K562 (cell line): ENCODE data around the gene HOXD1.

Experiments used
- KAT7 ChIP-seq: sonication (generic); formaldehyde crosslinking; IDR thresholded peaks from 2 replicates; pipeline ENCODE4 v1.8.0; 2022; ENCODE audit warnings: missing genetic modification reagents, mild to moderate bottlenecking, borderline replicate concordance
- NR1H2 ChIP-seq: sonication (generic); formaldehyde crosslinking; IDR thresholded peaks from 2 replicates; pipeline ENCODE4 v1.4.0; 2020; ENCODE audit warnings: mild to moderate bottlenecking, missing genetic modification reagents
- TAF1 ChIP-seq: IDR thresholded peaks from 2 replicates; pipeline ENCODE4 v1.6.1; 2011; ENCODE audit warnings: mild to moderate bottlenecking, low read length, moderate library complexity; ENCODE audit not compliant: insufficient read depth, control insufficient read depth, severe bottlenecking; ENCODE audit errors: extremely low read depth
- TF ChIP-seq, protein P1 (sequence below), 3 experiments: IDR thresholded peaks in 2 of 3; conservative IDR thresholded peaks in 1 of 3; 2 replicates each; pipeline ENCODE4 v1.5.1; 2011 to 2012; ENCODE audit warnings: low read length in 3 of 3, mild to moderate bottlenecking in 3 of 3, control low read depth in 2 of 3, improper control_type of control experiment in 1 of 3, inconsistent platforms in 1 of 3, low read depth in 1 of 3, mixed read lengths in 1 of 3, moderate library complexity in 1 of 3; ENCODE audit not compliant: insufficient read depth in 2 of 3
- TF ChIP-seq, protein P2 (sequence below): sonication (generic); formaldehyde crosslinking; IDR thresholded peaks from 2 replicates; pipeline ENCODE4 v1.8.0; 2023; ENCODE audit warnings: missing genetic modification reagents, mild to moderate bottlenecking, borderline replicate concordance

DNA sequence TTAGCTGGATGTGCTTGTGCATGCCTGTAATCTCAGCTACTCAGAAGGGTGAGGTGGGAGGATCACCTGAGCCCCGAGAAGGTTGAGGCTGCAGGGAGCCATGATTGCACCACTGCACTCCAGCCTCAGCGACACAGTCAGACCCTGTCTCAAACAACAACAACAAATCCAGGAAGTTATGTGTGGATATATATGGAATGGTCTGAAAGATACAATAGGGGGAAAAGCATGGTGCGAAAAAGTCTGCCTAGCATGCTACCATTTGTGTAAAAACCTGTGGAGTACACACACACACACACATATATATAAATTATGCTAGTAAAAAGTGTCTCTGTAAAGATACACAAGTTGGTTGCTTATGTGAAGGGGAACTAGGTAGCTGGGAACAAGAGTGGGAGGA is 6.9 kb upstream of the HOXD1 start:
- TF ChIP-seq, protein P1, sequence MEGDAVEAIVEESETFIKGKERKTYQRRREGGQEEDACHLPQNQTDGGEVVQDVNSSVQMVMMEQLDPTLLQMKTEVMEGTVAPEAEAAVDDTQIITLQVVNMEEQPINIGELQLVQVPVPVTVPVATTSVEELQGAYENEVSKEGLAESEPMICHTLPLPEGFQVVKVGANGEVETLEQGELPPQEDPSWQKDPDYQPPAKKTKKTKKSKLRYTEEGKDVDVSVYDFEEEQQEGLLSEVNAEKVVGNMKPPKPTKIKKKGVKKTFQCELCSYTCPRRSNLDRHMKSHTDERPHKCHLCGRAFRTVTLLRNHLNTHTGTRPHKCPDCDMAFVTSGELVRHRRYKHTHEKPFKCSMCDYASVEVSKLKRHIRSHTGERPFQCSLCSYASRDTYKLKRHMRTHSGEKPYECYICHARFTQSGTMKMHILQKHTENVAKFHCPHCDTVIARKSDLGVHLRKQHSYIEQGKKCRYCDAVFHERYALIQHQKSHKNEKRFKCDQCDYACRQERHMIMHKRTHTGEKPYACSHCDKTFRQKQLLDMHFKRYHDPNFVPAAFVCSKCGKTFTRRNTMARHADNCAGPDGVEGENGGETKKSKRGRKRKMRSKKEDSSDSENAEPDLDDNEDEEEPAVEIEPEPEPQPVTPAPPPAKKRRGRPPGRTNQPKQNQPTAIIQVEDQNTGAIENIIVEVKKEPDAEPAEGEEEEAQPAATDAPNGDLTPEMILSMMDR (IDR thresholded peaks at IDR 0.05 in 2 of 3, conservative IDR thresholded peaks at IDR 0.05 in 1 of 3; ENCODE audit: insufficient read depth in 2 of 3, low read depth in 1 of 3, low read length in 3 of 3) = no peak
- no peak for TF ChIP-seq TAF1
- no peak for TF ChIP-seq NR1H2
- TF ChIP-seq, protein P2, sequence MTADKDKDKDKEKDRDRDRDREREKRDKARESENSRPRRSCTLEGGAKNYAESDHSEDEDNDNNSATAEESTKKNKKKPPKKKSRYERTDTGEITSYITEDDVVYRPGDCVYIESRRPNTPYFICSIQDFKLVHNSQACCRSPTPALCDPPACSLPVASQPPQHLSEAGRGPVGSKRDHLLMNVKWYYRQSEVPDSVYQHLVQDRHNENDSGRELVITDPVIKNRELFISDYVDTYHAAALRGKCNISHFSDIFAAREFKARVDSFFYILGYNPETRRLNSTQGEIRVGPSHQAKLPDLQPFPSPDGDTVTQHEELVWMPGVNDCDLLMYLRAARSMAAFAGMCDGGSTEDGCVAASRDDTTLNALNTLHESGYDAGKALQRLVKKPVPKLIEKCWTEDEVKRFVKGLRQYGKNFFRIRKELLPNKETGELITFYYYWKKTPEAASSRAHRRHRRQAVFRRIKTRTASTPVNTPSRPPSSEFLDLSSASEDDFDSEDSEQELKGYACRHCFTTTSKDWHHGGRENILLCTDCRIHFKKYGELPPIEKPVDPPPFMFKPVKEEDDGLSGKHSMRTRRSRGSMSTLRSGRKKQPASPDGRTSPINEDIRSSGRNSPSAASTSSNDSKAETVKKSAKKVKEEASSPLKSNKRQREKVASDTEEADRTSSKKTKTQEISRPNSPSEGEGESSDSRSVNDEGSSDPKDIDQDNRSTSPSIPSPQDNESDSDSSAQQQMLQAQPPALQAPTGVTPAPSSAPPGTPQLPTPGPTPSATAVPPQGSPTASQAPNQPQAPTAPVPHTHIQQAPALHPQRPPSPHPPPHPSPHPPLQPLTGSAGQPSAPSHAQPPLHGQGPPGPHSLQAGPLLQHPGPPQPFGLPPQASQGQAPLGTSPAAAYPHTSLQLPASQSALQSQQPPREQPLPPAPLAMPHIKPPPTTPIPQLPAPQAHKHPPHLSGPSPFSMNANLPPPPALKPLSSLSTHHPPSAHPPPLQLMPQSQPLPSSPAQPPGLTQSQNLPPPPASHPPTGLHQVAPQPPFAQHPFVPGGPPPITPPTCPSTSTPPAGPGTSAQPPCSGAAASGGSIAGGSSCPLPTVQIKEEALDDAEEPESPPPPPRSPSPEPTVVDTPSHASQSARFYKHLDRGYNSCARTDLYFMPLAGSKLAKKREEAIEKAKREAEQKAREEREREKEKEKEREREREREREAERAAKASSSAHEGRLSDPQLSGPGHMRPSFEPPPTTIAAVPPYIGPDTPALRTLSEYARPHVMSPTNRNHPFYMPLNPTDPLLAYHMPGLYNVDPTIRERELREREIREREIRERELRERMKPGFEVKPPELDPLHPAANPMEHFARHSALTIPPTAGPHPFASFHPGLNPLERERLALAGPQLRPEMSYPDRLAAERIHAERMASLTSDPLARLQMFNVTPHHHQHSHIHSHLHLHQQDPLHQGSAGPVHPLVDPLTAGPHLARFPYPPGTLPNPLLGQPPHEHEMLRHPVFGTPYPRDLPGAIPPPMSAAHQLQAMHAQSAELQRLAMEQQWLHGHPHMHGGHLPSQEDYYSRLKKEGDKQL (CRISPR knock-in tag) = no peak
- no peak for TF ChIP-seq KAT7 (CRISPR knock-in tag)
